LHCN-M2 (cell line): ENCODE measurements around the gene COPB2. TPM values are rescaled to one million over a fixed set of nuclear protein-coding genes. Genes with fewer than 3 reads are reported as not detected.
"Not testable (repeated sequence)": the region's sequence is repeated elsewhere in the genome, so short reads cannot be mapped to it uniquely, and the experiment has no call there.

Source experiments
- DNase-seq: peaks from one replicate; pipeline ENCODE4 v3.0.0-alpha.2; 2012; ENCODE audit warnings: low read depth
- total RNA-seq: library from RNA; depleted of rRNA; stranded (reverse); fragments of >200 nt; gene quantifications from 2 replicates; pipeline ENCODE4 v1.2.3, GENCODE V29; 2014

The COPB2 gene
- total RNA-seq, 1 experiment from 2014 or later, result 156 TPM

DNA sequence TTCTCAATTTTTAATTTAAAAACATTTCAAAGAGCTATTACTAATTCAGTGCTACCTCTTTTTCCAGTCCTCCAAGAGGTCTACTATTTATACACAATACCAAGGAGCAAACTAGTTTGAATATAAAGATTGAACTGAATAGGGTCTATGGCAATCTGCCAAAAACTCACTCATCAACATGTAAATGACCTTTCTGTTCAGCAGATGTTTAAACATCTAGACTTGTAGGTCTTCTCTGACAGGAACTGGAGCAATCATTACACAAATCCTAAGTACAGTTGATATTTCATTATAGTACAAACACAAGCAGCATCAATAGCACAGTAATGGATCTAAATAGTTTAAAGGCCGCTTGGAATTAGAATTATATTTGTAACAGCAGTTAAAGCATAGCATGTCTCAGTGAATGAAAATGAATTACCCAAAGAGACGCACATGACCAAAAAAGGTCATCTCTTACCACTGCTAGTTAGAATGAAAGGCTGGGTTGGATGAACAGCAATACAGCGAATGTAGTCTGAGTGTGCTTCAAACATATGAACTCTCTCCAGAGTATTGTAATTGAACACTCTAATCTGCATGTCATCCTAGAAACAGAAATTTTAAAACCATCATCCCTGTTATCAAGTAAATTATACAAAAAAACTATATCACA, 10.7 kb downstream of the COPB2 start:
- DNase-seq, result peak; percentile 9

DNA sequence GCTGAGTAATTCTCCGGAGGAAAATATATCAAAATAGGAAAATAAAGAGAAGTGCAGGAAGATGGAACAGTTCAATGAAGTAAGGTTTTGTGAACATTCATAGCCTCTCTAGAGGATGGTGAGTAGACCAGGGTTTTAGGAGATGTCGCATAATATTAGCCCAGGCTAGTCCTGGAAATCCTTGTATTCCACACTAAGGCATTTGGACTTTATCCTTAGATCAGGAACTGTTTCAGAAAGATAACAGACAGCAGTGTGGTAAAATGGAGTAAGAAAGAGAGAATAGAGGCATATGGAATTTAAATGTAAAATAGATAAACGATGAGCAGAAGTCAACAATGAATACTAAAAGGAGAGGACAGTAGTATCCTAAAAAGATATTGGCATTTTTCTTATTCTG, 12.1 kb downstream of the COPB2 start:
- no peak for DNase-seq

GRCh38 chr3:139374099-139374498, 15.3 kb downstream of the COPB2 start:
- DNase-seq, result no peak

- no peak for DNase-seq
Observed at GRCh38 chr3:139364549-139364948, 24.9 kb downstream of the COPB2 start.

GRCh38 chr3:139361276-139361675, 28.2 kb downstream of the COPB2 start:
- DNase-seq, result no peak

DNA sequence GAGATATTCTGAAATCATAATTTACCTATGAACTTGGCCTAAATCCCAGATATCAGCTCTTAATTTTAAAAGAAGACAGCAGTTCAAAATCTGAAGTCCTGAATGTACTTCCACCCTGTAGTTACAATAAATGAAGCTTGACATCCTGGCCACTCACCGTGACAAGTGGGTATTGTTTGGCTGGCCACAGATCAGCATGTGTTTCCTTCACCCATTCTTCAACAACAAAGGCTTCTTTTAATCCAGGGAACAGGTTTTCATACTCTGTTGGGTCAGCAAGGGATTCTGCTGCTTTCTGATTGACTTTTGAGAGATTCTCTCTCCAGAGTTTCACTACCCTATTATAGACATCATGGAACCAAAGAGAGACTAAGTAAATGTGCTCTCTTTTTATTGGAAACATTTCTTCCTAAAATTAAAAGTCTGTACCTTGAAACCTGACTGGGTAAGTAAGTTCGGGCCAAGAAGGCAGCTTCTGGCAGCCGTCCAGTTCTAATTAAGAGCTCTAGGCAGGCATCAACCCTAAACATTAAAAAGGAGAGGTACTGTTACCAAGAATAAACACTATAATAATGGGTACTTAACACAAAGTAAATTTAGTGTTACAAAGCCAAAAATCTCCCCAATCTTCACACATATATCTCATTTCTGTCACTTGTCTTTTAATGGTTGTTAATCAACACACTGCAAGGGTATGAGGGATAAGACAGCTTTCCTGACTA, 30.4 kb downstream of the COPB2 start:
- no peak for DNase-seq

GRCh38 chr3:139357899-139358298, 31.5 kb downstream of the COPB2 start:
- no peak for DNase-seq

DNA sequence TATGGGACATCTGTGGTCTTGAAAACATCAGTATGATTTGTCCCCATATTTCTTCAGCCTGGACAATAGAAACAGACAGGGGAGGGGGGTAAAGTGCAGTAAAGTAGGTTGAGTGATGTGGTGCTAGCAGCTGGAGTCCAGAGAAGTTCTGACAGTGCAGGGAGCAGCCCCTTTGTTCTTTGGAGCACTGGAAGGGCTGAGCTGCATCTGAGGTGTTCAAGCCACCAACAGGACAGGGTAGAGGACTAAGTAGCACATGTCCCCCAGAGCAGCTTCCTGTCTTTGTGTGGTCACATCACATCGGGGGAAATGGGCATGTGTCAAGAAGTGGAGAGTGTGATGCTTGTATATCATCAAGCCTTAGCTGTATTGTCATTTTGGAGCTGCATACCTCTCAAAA, 33.6 kb downstream of the COPB2 start:
- DNase-seq, result no peak

DNA sequence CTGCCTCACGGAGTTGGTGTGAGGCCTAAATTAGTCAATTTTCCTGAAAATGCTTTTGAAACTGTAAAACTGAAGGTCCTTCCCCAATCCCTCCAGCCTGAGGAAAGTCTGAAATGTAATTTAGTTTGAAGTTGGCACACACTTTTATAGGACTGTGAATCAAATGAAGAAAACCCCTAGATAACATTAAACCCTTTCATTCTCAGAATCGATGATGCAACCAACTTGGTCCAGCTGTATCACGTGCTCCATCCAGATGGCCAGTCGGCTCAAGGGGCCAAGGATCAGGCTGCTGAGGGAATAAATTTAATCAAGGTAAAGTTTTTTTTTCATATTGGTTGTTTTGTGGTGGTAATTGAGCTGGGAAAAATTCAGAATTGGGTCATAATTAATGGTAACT, 34.0 kb downstream of the COPB2 start:
- peak; percentile 22 for DNase-seq

GRCh38 chr3:139354661-139355060, 34.8 kb downstream of the COPB2 start:
- DNase-seq, result no peak

DNA sequence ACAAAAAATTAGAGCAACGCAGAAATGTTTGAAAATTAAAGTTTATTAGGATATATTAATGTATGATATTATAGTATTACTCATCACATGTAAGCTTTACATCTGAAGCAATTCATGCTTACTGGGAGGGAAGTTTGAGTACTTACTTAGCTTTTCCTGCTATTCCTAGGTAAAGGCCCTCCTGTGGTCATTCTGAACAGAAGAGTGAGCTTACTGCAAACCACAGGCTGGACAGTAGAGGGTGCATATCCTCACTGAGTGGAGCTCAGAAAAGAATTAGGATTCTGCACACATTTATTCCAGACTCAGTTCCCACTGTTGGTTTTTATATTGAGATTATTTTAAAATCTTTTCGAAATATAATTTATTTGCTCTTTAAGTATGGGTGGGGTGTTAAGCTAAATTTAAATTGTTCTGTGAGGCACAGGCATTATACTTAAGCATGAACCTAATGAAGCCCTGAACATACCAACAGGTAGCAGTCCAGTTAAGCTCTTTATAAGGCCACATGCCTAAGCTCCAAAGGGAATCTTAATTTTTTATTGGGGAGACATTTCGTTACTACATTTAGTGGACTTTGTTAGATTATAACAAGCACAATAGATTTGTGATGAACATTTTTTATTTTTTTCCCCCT, 35.4 kb downstream of the COPB2 start:
- DNase-seq, result peak; percentile 64

DNA sequence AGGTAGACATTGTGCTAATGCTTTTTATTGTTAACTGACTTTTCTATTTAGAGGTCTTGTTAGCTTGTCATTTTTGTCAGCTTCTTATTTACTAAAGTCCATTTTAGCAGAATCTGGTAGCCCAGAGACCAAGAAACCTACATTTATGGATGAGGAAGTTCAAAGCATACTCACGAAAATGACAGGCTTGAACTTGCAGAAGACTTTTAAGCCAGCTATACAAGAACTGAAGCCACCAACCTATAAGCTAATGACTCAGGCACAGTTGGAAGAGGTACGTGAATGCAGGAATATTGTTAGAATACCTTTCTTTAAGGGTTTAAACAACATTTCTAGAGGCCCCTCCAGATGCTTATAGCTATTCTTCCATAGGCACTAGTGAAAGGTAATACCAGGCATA, 42.7 kb downstream of the COPB2 start:
- DNase-seq, result no peak

- DNase-seq, result peak; percentile 85
Observed at GRCh38 chr3:139343895-139344856, 45.3 kb downstream of the COPB2 start, which contains the start of gene MRPS22. Gene MRPS22, plus strand, starts transcription at chr3:139344020. Its CDS starts 7 bp downstream, at chr3:139344027.

- DNase-seq, result no peak
Observed at GRCh38 chr3:139342054-139342453, 47.4 kb downstream of the COPB2 start.

GRCh38 chr3:139340784-139341183, 48.7 kb downstream of the COPB2 start:
- DNase-seq, result no peak

- DNase-seq, result peak; percentile 24
Observed at GRCh38 chr3:139339219-139339906, 50.1 kb downstream of the COPB2 start.

DNA sequence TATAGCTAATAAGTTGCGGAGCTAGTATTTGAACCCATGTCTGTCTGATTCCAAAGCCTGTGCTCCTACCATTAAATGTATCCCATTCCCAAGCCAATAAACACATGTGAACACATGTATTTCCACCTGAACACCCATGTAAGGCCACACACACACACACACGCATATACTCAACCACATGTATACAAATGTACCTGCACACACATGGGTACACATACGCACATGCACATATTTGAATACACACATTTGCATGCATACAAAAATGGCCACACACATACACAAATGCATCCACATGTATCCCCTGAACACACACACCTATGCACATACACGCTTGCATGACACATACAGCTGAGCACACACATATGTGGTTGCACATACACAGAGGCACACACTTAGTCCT, 51.0 kb downstream of the COPB2 start:
- no peak for DNase-seq

- not testable (repeated sequence) for DNase-seq
Observed at GRCh38 chr3:139334675-139335074, 54.8 kb downstream of the COPB2 start.

DNA sequence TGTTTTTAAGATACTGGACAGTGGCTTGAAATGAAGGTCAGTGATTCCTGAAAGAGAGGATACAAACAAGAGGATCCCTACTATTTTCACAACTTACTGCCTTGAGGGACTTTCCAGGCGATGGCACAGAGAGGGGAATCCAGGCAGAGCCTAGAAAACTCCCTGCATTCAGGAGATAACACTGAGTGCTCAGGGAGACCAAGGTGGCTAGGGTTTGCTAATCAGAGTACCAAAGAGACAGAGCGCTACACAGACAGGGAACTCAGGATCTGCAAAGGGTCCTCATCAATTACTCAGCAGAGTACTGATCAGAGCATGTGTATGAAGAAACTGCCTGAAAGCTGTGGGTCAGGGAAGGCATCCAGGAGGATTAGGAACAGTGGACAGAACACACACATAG, 57.4 kb downstream of the COPB2 start:
- no peak for DNase-seq

GRCh38 chr3:139329364-139329850, 60.0 kb downstream of the COPB2 start:
- peak; percentile 81 for DNase-seq

DNA sequence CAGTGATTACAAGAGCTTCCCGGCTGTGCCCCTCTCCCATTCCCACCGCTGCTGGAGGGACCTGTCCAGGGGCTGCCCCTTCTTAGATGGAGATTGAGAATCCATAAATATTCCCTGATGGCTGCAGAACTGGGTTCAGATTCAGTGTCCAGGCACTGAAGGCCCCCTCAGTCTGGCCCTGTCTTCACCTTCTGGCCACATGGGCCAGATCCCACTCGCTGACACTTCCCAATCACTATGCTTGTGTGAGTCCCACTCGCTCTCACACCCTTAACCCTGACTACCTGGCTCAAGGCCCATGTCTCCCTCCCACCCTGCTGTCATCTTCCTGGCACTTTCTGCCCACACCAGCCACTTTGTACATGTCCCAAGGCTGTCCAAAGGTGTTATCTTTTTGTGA, 61.1 kb downstream of the COPB2 start:
- DNase-seq, result no peak
